ENCODE measurements around the gene LRRC8C.
A peak's percentile ranks its signal among the peaks of the same experiment; 100 is the strongest.

LRRC8C gene

DNA sequence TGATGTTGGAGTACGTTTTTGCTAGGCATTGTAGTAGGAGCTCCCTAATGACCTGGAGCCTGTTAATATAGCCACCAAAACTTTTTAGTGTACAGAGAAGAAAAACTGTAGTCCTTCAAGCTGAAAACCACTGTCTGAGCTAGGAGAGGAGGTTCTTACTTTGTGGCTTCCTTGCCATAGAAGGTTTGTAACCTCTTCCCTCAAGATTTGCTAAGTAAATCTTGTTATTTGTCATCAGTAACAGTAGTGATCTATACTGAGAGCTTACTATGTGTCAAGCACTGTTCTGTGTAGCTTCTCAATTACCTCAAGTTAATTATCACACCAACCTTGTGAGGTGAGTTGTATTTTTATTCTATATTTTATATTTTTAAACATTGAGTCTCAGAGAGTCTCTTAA, 21.2 kb upstream of the LRRC8C start:
- no peak for DNase-seq (ENCODE audit: low read depth)
- H3K4me3 ChIP-seq (ENCODE audit: control insufficient read depth, low read depth, low read length): no peak overlapping the region
- TF ChIP-seq, protein P1, sequence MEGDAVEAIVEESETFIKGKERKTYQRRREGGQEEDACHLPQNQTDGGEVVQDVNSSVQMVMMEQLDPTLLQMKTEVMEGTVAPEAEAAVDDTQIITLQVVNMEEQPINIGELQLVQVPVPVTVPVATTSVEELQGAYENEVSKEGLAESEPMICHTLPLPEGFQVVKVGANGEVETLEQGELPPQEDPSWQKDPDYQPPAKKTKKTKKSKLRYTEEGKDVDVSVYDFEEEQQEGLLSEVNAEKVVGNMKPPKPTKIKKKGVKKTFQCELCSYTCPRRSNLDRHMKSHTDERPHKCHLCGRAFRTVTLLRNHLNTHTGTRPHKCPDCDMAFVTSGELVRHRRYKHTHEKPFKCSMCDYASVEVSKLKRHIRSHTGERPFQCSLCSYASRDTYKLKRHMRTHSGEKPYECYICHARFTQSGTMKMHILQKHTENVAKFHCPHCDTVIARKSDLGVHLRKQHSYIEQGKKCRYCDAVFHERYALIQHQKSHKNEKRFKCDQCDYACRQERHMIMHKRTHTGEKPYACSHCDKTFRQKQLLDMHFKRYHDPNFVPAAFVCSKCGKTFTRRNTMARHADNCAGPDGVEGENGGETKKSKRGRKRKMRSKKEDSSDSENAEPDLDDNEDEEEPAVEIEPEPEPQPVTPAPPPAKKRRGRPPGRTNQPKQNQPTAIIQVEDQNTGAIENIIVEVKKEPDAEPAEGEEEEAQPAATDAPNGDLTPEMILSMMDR (IDR thresholded peaks at IDR 0.05; ENCODE audit: control insufficient read depth, insufficient read depth, low read depth, low read length, missing control alignments): no peak

DNA sequence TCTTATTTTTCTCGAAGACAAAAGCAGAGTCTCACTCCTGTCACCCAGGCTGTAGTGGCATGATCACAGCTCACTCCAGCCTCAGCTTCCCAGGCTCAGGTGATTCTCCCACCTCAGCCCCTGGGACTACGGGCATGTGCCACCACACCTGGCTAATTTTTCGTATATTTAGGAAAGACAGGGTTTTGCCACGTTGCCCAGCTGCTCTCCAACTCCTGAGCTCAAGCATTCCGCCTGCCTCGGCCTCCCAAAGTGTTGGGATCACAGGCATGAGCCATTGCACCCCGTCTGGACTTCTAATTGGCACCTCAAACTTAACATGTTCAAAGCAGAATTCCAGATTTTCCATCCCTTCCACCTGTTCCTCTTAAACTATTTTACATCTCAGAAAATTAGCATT, 19.0 kb upstream of the LRRC8C start:
- TF ChIP-seq, protein P1 (IDR thresholded peaks at IDR 0.05; ENCODE audit: control insufficient read depth, insufficient read depth, low read depth, low read length, missing control alignments): no peak
- no peak overlapping the region for H3K4me3 ChIP-seq (ENCODE audit: control insufficient read depth, low read depth, low read length)
- DNase-seq (ENCODE audit: low read depth): no peak

DNA sequence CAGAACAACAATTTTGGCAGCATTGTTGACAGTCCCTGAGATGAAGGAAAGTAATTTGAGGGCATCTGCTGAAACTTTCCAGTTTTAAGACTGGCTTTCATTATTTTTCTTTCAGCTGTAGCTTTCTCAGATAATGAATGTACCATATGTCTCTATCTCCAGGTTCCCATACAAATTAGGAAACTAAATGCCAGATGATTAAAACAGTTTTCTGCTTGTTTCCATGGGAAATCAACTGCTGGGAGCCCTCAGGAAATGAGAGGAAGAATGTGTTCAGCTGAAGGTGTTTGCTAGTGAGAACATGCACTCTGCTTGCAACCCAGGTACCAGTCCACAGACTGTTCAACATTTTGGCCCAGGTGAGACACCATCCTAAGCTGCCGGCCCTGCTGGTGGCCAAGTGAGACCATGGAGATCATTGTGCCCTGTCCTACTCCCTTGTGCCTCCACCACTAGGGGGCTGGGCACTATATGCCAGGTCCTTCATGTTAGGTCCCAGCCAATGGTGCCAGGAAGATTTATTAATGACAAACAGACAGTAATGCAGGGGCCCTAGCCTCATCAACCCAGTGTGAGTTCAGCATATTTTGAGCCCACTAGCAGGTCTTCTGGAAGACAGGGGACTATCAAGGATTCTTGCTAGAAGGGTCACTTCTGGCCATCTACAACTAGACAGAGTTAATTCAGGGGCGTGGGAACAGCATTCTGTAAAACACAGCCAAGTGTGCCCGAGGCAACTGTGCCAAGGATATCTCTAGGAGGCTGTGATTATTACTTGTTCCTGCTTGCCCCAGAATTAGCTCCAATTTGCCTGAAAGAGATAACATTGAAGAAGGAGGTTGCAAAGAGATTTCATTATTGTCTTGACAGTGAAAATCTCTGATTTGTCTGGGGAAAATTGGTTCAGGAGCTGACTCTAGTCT, 17.0 kb upstream of the LRRC8C start:
- TF ChIP-seq, protein P1 (IDR thresholded peaks at IDR 0.05; ENCODE audit: control insufficient read depth, insufficient read depth, low read depth, low read length, missing control alignments): peak; percentile 41
- DNase-seq (ENCODE audit: low read depth): no peak
- H3K4me3 ChIP-seq (ENCODE audit: control insufficient read depth, low read depth, low read length): no peak overlapping the region

DNA sequence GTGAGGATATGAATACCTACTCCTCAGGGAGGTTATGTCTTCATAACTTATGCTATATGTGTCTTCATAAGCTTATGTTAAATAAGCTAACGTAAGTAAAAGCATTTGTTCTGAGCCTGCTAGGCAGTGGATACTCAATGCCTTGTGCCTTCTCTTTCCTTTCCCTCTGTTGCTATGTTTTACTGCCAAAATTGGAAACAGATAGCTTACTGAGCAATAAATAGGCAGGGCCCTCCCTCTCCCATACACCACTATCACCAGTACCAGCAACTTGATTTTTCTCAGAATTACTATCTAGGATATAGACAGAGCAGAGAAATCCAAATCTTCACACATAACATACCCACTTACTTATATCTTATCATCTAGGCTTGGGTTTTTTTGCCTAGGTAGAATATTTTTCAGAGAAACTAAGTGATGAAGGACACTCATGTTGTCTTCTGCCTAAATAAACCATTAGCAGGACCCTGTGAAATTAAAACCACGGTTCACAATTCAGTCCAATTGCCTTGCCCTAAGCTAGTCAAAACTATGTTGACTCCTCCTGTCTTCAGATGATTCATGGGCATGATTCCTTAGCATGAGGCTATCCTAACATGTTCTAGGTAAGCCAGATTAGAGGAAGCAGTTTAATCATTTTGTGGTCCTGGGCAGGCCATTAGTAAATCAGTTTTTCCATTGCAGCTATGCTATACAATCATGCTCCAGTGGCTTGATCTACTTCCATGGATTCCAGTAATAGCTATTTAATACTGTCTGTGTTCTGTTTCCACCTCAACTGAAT, 15.9 kb upstream of the LRRC8C start:
- no peak for DNase-seq (ENCODE audit: low read depth)
- TF ChIP-seq, protein P1 (IDR thresholded peaks at IDR 0.05; ENCODE audit: control insufficient read depth, insufficient read depth, low read depth, low read length, missing control alignments): no peak
- H3K4me3 ChIP-seq (ENCODE audit: control insufficient read depth, low read depth, low read length): no peak overlapping the region

DNA sequence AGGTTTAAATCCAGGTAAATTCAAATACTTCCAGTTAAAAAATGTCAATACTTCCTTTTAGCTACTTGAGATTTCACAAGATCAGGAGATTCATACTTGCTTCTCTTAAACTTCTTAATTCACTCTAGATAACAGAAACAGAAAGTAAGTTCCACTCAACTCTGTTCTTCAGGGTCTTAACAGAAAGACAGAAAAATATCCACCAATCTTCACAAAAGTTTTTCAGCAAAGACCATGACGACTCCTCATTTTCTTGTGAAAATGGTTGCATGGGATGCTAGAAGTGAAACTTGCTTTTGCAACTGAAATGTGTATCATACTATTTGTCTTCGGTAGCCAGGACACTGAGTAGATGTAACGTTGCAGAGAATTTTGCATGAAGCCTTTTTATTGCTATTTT, 12.3 kb upstream of the LRRC8C start:
- DNase-seq (ENCODE audit: low read depth): no peak

DNA sequence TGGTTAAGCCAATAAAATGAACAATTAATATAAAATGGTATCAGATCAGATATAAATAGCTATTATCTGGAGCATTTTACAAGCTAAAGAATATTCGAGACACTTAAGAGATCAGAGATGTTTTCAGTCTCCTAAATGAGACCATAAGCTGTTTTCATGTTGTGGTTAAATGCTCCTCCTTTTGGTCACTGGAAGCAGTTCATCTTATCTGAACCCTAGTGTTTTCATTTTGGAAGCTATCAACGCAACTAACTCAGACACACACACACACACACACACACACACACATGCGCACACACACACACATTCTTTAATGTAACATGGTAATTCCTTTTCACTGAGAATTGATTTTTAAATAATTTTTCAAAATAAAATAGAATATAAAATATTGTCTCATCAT, 10.0 kb upstream of the LRRC8C start:
- no peak for DNase-seq (ENCODE audit: low read depth)
- no peak overlapping the region for H3K4me3 ChIP-seq (ENCODE audit: control insufficient read depth, low read depth, low read length)
- TF ChIP-seq, protein P1 (IDR thresholded peaks at IDR 0.05; ENCODE audit: control insufficient read depth, insufficient read depth, low read depth, low read length, missing control alignments): peak; percentile 26

More for the DNA sequence above, 12.3 kb upstream of the LRRC8C start:
- TF ChIP-seq, protein P1 (IDR thresholded peaks at IDR 0.05; ENCODE audit: control insufficient read depth, insufficient read depth, low read depth, low read length, missing control alignments): no peak
- no peak overlapping the region for H3K4me3 ChIP-seq (ENCODE audit: control insufficient read depth, low read depth, low read length)
